Measurements from ENCODE around the gene LRRC45.

The LRRC45 gene

DNA sequence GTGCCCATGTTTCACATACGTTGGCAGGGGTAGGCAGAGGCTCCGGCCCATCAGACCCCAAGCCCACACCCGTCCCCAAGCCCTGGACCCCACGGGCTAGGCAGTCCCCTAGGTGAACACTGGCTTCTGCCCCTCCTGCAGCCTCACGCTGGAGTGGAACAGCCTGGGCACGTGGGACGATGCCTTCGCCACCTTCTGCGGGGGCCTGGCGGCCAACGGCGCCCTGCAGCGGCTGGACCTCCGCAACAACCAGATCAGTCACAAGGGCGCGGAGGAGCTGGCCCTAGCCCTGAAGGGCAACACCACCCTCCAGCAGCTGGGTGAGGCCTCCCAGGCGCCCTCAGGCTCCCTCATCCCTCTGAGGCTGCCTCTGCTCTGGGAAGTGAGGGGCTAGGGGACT lies 1.8 kb downstream of the LRRC45 start:
- no peak for ATAC-seq
- no peak for TF ChIP-seq ZNF565 (CRISPR knock-in tag; conservative IDR thresholded peaks at IDR 0.05; ENCODE audit: low read depth)
- no peak for TF ChIP-seq ZFP30 (CRISPR knock-in tag; IDR thresholded peaks at IDR 0.05)
- TF ChIP-seq, protein P1, sequence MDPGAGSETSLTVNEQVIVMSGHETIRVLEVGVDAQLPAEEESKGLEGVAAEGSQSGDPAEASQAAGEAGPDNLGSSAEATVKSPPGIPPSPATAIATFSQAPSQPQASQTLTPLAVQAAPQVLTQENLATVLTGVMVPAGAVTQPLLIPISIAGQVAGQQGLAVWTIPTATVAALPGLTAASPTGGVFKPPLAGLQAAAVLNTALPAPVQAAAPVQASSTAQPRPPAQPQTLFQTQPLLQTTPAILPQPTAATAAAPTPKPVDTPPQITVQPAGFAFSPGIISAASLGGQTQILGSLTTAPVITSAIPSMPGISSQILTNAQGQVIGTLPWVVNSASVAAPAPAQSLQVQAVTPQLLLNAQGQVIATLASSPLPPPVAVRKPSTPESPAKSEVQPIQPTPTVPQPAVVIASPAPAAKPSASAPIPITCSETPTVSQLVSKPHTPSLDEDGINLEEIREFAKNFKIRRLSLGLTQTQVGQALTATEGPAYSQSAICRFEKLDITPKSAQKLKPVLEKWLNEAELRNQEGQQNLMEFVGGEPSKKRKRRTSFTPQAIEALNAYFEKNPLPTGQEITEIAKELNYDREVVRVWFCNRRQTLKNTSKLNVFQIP (CRISPR knock-in tag; IDR thresholded peaks at IDR 0.05; ENCODE audit: borderline replicate concordance, low read depth): no peak
- no peak for TF ChIP-seq CSDC2 (CRISPR knock-in tag; IDR thresholded peaks at IDR 0.05)
- no peak for TF ChIP-seq SNAI2 (CRISPR knock-in tag; IDR thresholded peaks at IDR 0.05)
- TF ChIP-seq, protein P2, sequence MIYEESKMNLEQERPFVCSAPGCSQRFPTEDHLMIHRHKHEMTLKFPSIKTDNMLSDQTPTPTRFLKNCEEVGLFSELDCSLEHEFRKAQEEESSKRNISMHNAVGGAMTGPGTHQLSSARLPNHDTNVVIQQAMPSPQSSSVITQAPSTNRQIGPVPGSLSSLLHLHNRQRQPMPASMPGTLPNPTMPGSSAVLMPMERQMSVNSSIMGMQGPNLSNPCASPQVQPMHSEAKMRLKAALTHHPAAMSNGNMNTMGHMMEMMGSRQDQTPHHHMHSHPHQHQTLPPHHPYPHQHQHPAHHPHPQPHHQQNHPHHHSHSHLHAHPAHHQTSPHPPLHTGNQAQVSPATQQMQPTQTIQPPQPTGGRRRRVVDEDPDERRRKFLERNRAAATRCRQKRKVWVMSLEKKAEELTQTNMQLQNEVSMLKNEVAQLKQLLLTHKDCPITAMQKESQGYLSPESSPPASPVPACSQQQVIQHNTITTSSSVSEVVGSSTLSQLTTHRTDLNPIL (CRISPR knock-in tag; IDR thresholded peaks at IDR 0.05; ENCODE audit: low read depth): no peak
- TF ChIP-seq, protein P3, sequence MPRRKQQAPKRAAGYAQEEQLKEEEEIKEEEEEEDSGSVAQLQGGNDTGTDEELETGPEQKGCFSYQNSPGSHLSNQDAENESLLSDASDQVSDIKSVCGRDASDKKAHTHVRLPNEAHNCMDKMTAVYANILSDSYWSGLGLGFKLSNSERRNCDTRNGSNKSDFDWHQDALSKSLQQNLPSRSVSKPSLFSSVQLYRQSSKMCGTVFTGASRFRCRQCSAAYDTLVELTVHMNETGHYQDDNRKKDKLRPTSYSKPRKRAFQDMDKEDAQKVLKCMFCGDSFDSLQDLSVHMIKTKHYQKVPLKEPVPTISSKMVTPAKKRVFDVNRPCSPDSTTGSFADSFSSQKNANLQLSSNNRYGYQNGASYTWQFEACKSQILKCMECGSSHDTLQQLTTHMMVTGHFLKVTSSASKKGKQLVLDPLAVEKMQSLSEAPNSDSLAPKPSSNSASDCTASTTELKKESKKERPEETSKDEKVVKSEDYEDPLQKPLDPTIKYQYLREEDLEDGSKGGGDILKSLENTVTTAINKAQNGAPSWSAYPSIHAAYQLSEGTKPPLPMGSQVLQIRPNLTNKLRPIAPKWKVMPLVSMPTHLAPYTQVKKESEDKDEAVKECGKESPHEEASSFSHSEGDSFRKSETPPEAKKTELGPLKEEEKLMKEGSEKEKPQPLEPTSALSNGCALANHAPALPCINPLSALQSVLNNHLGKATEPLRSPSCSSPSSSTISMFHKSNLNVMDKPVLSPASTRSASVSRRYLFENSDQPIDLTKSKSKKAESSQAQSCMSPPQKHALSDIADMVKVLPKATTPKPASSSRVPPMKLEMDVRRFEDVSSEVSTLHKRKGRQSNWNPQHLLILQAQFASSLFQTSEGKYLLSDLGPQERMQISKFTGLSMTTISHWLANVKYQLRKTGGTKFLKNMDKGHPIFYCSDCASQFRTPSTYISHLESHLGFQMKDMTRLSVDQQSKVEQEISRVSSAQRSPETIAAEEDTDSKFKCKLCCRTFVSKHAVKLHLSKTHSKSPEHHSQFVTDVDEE (CRISPR knock-in tag; IDR thresholded peaks at IDR 0.05): no peak
- no peak for TF ChIP-seq ZFP3 (CRISPR knock-in tag; IDR thresholded peaks at IDR 0.05)
- no peak for TF ChIP-seq BACH2 (CRISPR knock-in tag; IDR thresholded peaks at IDR 0.05; ENCODE audit: borderline replicate concordance)

DNA sequence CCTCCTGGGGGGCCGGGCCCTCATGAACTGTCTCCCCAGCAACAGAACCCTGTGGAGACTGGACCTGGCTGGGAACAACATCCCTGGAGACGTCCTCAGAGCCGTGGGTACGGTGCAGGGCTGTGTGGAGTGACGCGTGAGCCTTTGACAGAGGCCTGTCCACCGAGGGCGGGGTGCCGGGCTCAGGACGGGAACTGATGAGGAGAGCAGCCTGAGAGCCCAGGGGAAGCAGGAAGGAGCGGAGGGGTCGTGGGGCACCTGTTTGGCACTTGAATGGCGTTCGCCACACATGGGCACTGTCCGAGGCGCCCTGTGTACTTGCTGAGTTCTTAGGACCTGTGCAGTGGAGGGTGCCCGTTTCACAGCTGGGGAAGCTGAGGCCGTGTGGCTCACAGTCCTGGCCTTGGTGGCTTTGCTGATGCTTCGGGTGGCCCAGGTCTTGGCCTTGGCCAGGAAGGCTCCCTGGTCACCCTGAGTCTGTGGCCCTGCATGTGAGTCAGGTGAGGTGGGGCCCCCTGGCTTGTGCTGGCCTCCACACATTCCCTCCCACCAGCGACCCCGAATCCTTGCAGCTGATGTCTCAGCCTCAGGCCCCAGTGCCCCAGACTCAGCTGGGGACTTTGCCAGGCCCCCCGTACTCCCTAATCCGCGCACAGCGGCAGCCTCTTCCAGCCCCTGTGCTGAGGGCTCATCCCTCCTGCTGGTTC lies 2.4 kb downstream of the LRRC45 start:
- no peak for ATAC-seq
- TF ChIP-seq, protein P4, sequence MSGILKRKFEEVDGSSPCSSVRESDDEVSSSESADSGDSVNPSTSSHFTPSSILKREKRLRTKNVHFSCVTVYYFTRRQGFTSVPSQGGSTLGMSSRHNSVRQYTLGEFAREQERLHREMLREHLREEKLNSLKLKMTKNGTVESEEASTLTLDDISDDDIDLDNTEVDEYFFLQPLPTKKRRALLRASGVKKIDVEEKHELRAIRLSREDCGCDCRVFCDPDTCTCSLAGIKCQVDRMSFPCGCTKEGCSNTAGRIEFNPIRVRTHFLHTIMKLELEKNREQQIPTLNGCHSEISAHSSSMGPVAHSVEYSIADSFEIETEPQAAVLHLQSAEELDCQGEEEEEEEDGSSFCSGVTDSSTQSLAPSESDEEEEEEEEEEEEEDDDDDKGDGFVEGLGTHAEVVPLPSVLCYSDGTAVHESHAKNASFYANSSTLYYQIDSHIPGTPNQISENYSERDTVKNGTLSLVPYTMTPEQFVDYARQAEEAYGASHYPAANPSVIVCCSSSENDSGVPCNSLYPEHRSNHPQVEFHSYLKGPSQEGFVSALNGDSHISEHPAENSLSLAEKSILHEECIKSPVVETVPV (CRISPR knock-in tag; IDR thresholded peaks at IDR 0.05): no peak
- no peak for TF ChIP-seq ZFP3 (CRISPR knock-in tag; IDR thresholded peaks at IDR 0.05)
- TF ChIP-seq SNAI2 (CRISPR knock-in tag; IDR thresholded peaks at IDR 0.05): no peak
- no peak for TF ChIP-seq ZFP30 (CRISPR knock-in tag; IDR thresholded peaks at IDR 0.05)
- no peak for TF ChIP-seq ISL1 (CRISPR knock-in tag; IDR thresholded peaks at IDR 0.05)
- TF ChIP-seq ZNF565 (CRISPR knock-in tag; conservative IDR thresholded peaks at IDR 0.05; ENCODE audit: low read depth): no peak
- TF ChIP-seq, protein P3 (CRISPR knock-in tag; IDR thresholded peaks at IDR 0.05): no peak
- TF ChIP-seq, protein P1 (CRISPR knock-in tag; IDR thresholded peaks at IDR 0.05; ENCODE audit: borderline replicate concordance, low read depth): no peak
- TF ChIP-seq CSDC2 (CRISPR knock-in tag; IDR thresholded peaks at IDR 0.05): no peak

DNA sequence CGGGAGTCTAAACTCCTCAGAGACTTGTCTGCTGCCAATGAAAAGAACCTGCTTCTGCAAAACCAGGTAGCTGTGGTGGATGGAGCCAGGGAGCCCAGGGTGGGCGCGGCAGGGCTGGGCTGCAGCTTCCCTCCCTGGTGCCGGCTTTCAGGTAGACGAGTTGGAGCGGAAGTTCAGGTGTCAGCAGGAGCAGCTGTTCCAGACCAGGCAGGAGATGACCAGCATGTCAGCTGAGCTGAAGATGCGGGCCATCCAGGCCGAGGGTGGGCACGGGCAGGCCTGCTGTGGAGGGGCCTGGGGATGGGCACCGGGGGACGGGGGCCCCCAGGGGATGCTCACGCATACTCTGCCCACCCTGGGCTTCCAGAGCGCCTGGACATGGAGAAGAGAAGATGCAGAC lies 5.1 kb downstream of the LRRC45 start:
- no peak for ATAC-seq
- TF ChIP-seq, protein P1 (CRISPR knock-in tag; IDR thresholded peaks at IDR 0.05; ENCODE audit: borderline replicate concordance, low read depth): no peak
- TF ChIP-seq ARNTL (CRISPR knock-in tag; IDR thresholded peaks at IDR 0.05; ENCODE audit: borderline replicate concordance, low read depth): no peak
- TF ChIP-seq PPARA (CRISPR knock-in tag; IDR thresholded peaks at IDR 0.05; ENCODE audit: borderline replicate concordance): no peak
- no peak for TF ChIP-seq ZNF565 (CRISPR knock-in tag; conservative IDR thresholded peaks at IDR 0.05; ENCODE audit: low read depth)
- TF ChIP-seq, protein P2 (CRISPR knock-in tag; IDR thresholded peaks at IDR 0.05; ENCODE audit: low read depth): no peak
- TF ChIP-seq SNAI2 (CRISPR knock-in tag; IDR thresholded peaks at IDR 0.05): no peak
